MM.1S (cell line): Measurements from ENCODE around the gene LRRC45.

Experiments
- DNase-seq: peaks from one replicate; pipeline ENCODE4 v3.0.0-alpha.2; 2015
- H2AFZ ChIP-seq: fragments of 300-600 bp; sonication (generic); 2 replicates; pipeline ENCODE4 v1.6.0; 2016; ENCODE audit warnings: antibody characterized with exemption, low read length
- H3F3A ChIP-seq: fragments of 300-600 bp; sonication (generic); 2 replicates; pipeline ENCODE4 v1.6.1; 2016; ENCODE audit warnings: mild to moderate bottlenecking, antibody characterized with exemption, low read length, moderate library complexity, mixed read lengths; ENCODE audit not compliant: insufficient read depth
- H3K27ac ChIP-seq: fragments of 300-600 bp; sonication (generic); 2 replicates; pipeline ENCODE4 v1.5.1; 2016; ENCODE audit warnings: mild to moderate bottlenecking, low read length
- H3K27me3 ChIP-seq: fragments of 300-600 bp; sonication (generic); replicated peaks from 2 replicates; pipeline ENCODE4 v1.6.0; 2016; ENCODE audit warnings: low read length; ENCODE audit not compliant: insufficient read depth
- H3K36me3 ChIP-seq: fragments of 300-600 bp; sonication (generic); replicated peaks from 2 replicates; pipeline ENCODE4 v1.6.1; 2016; ENCODE audit warnings: mild to moderate bottlenecking, low read length, mixed read lengths; ENCODE audit not compliant: insufficient read depth
- H3K4me1 ChIP-seq: fragments of 300-600 bp; sonication (generic); 2 replicates; pipeline ENCODE4 v1.6.1; 2016; ENCODE audit warnings: low read length, mixed read lengths
- H3K4me2 ChIP-seq: fragments of 300-600 bp; sonication (generic); 2 replicates; pipeline ENCODE4 v1.6.0; 2016; ENCODE audit warnings: low read depth, low read length
- H3K4me3 ChIP-seq: fragments of 300-600 bp; sonication (generic); 2 replicates; pipeline ENCODE4 v1.5.1; 2016; ENCODE audit warnings: low read length, mixed read lengths
- H3K79me2 ChIP-seq: fragments of 300-600 bp; sonication (generic); 2 replicates; pipeline ENCODE4 v1.6.1; 2016; ENCODE audit warnings: mixed run types, low read length, mixed read lengths
- H3K9ac ChIP-seq: fragments of 300-600 bp; sonication (generic); 2 replicates; pipeline ENCODE4 v1.6.1; 2016; ENCODE audit warnings: low read length, mixed read lengths
- H3K9me2 ChIP-seq: fragments of 300-600 bp; sonication (generic); replicated peaks from 2 replicates; pipeline ENCODE4 v1.6.1; 2016; ENCODE audit warnings: mild to moderate bottlenecking, low read length, mixed read lengths; ENCODE audit not compliant: insufficient read depth
- H3K9me3 ChIP-seq: fragments of 300-600 bp; sonication (generic); replicated peaks from 2 replicates; pipeline ENCODE4 v1.6.1; 2016; ENCODE audit warnings: mild to moderate bottlenecking, low read length, mixed read lengths; ENCODE audit not compliant: insufficient read depth
- H4K20me1 ChIP-seq: fragments of 300-600 bp; sonication (generic); 2 replicates; pipeline ENCODE4 v1.6.1; 2016; ENCODE audit warnings: mild to moderate bottlenecking, low read length, moderate library complexity, mixed read lengths; ENCODE audit not compliant: insufficient read depth
- EZH2 ChIP-seq: fragments of 300-600 bp; sonication (generic); optimal IDR thresholded peaks from 2 replicates; pipeline ENCODE3; 2017; ENCODE audit warnings: low read depth, mild to moderate bottlenecking, antibody characterized with exemption, low read length, mixed read lengths
- EZH2phosphoT487 ChIP-seq: fragments of 300-600 bp; sonication (generic); IDR thresholded peaks from 2 replicates; pipeline ENCODE4 v1.6.1; 2018; ENCODE audit warnings: antibody characterized with exemption, low read length
- TF ChIP-seq, protein P1 (sequence below): fragments of 300-600 bp; sonication (generic); IDR thresholded peaks from 2 replicates; pipeline ENCODE4 v1.5.1; 2016; ENCODE audit warnings: antibody characterized with exemption, low read length, mixed read lengths

LRRC45 gene

DNA sequence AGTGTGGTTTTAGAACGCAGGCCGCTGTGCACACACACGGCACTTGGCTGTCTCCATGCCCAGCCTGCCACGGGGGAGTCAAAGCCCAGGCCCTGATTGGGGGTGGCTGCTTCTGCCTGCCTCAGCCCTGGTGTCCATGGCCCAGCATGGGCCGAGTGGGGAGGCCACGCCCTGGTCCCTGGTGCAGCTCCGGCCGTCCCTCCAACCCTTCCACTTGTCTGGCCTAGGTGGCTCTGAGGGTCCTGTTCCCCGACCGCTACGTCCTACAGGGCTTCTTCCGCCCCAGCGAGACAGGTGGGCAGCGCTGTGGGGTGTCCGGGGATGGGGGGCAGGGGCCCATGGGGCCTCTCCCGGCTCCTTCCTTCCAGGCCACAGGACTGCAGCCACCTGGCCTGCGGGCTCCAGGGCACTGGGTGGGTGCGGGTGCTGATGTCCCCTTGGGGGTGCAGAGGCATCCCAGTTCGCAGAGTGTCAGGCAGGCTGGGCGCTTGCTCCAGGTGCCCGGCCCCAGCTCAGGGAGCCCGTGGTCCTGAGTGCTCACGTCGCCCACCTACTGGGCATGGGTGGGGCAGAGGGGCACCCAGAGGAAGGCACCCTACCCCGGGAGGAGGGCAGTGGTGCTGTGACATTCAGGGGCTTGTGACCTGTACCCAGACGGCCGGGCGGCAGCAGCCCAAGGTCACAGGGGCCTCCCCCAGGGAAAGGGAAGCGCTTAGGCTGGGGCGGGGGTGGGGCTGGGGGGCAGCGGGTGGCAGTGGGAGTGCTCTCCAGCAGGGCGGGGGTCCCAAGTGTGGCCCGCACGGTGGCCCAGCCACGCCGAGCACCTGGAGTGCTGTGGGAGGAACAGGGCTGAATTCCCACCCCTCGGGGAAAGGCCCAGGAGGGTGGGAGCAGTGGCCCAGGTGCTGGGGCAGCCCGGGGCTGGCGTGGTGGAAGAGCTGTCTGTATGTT, 12.3 kb upstream of the LRRC45 start:
- H4K20me1 ChIP-seq, result no peaks in the 10 kb centered on the region
- no peak overlapping the region for H3K9ac ChIP-seq

DNA sequence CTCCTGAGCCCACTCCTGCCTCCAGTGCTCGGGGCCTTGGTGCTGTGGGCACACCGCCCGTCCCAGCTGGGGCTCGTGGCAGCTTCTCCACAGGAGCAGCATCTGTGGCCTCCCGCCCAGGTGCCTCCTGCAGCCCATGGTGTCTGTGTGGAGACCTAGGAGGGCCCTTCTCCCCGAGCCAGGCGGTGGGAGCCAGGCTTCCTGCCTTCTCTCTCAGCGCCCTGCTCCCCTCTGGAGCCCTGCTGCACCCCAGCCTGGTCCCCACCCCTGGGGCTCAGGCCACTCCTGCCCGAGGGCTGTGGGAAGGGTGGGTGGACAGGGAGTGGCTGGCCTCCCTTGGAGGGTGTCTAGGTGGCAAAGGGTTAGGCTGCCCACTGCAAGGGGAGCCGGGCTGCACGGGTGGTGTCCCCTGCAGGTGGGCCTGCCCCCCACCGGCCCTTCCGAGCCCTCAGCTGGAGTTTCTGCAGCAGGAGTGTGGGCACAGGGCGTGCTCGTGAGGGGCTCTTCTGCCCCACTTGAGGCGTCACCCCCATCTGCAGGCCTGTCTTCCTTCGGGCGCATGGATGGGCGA, 11.4 kb upstream of the LRRC45 start:
- Histone ChIP-seq H3K27ac (no peak overlapping the region), H3K4me1 (no peaks in the 10 kb centered on the region), H3K4me3 (no peak overlapping the region), H3K9me3 (no peaks in the 10 kb centered on the region), H3K4me2 (no peak overlapping the region), H2AFZ (no peak overlapping the region), H3K9me2 (no peaks in the 10 kb centered on the region), H3K36me3 (no peaks in the 10 kb centered on the region), H3K9ac (no peak overlapping the region), H4K20me1 (no peaks in the 10 kb centered on the region), H3K27me3 (no peaks in the 10 kb centered on the region), H3F3A (no peaks in the 10 kb centered on the region), H3K79me2 (no peaks in the 10 kb centered on the region)
- TF ChIP-seq, protein P1, sequence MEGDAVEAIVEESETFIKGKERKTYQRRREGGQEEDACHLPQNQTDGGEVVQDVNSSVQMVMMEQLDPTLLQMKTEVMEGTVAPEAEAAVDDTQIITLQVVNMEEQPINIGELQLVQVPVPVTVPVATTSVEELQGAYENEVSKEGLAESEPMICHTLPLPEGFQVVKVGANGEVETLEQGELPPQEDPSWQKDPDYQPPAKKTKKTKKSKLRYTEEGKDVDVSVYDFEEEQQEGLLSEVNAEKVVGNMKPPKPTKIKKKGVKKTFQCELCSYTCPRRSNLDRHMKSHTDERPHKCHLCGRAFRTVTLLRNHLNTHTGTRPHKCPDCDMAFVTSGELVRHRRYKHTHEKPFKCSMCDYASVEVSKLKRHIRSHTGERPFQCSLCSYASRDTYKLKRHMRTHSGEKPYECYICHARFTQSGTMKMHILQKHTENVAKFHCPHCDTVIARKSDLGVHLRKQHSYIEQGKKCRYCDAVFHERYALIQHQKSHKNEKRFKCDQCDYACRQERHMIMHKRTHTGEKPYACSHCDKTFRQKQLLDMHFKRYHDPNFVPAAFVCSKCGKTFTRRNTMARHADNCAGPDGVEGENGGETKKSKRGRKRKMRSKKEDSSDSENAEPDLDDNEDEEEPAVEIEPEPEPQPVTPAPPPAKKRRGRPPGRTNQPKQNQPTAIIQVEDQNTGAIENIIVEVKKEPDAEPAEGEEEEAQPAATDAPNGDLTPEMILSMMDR, result no peak
- no peak for TF ChIP-seq EZH2
- TF ChIP-seq EZH2phosphoT487, result no peak
- DNase-seq, result no peak

More for the DNA sequence above, 12.3 kb upstream of the LRRC45 start:
- no peaks in the 10 kb centered on the region for H3K9me2 ChIP-seq
- no peaks in the 10 kb centered on the region for H3K27me3 ChIP-seq
- TF ChIP-seq, protein P1, result no peak
- TF ChIP-seq EZH2phosphoT487, result no peak
- TF ChIP-seq EZH2, result no peak
- H3K4me2 ChIP-seq, result no peak overlapping the region
- DNase-seq, result no peak
- H3F3A ChIP-seq, result no peaks in the 10 kb centered on the region
- no peaks in the 10 kb centered on the region for H3K9me3 ChIP-seq
- no peak overlapping the region for H3K4me3 ChIP-seq
- H2AFZ ChIP-seq, result no peak overlapping the region
- H3K27ac ChIP-seq, result no peak overlapping the region
- no peaks in the 10 kb centered on the region for H3K36me3 ChIP-seq
- H3K4me1 ChIP-seq, result no peaks in the 10 kb centered on the region
- no peaks in the 10 kb centered on the region for H3K79me2 ChIP-seq

DNA sequence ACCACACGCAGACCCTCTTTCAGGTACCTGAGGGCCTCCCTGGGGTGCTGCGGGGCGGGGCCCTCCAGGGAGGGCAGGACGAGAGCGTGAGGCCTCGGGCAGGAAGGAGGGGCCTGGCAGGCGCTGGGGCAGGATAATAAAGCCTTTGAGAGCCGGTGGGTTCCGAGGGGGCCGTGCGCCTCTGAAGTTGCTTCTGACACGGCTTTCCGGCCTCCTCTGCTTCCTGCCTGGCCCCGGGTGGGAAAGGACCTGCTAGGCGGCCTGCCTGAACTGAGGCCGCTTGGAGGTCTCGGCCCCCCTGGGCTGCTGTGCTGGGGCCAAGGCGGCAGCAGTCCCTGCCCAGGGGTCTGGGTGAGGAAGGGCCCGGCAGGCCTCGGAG, 10.9 kb upstream of the LRRC45 start:
- Histone ChIP-seq H3K9me3 (no peaks in the 10 kb centered on the region), H3K27ac (no peak overlapping the region), H3K9me2 (no peaks in the 10 kb centered on the region), H3K27me3 (no peaks in the 10 kb centered on the region), H2AFZ (no peak overlapping the region), H3F3A (no peaks in the 10 kb centered on the region), H3K4me1 (no peaks in the 10 kb centered on the region), H4K20me1 (no peaks in the 10 kb centered on the region), H3K79me2 (no peaks in the 10 kb centered on the region), H3K36me3 (no peaks in the 10 kb centered on the region), H3K4me3 (no peak overlapping the region), H3K4me2 (no peak overlapping the region), H3K9ac (no peak overlapping the region)
- no peak for DNase-seq
- TF ChIP-seq EZH2phosphoT487, result no peak
- TF ChIP-seq EZH2, result no peak
- TF ChIP-seq, protein P1, result no peak
